ENCODE data around the gene HES2.

GRCh38 chr1:6426972-6427350, 7.2 kb upstream of the HES2 start:
- TF ChIP-seq POLR2A (IDR thresholded peaks at IDR 0.05) (no peak), POLR2AphosphoS5 (IDR thresholded peaks at IDR 0.05; ENCODE audit: insufficient read depth in 1 of 2, low read depth in 1 of 2) (no peak), CTCF (IDR thresholded peaks at IDR 0.05) (no peak)

Measured in vagina (tissue), 2 donors.